ENCODE measurements around the gene MINDY4. TPM values are rescaled to one million over a fixed set of nuclear protein-coding genes. Genes with fewer than 3 reads are reported as not detected.

MINDY4 gene
- total and polyA plus RNA-seq, 2 donors (not counting 1 experiment from before 2014, with no cell fraction given) = 6.1 to 6.3 TPM

DNA sequence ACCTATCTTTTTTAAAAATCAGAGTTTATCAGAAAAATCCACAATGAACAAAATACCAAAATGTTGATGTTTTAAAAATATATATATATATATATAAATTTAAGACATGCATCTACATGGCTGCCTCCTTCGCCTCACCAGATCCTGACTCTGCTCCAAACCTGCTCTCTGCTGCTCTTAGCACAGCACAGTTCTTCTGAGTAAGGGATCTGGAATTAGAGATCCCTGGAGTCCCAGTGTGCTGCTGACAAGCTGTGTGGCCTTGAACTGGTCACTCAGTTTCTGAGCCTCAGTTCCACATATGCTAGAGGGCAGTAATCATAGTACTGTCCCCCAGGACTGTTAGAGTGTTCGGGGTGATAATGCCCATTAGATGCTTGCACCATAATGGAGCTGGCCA lies 87.4 kb downstream of the MINDY4 start:
- H3K36me3 ChIP-seq (ENCODE audit: control insufficient read depth, insufficient read depth, low read length) = peaks cover under 1% of the 10 kb centered on the region
- no peak overlapping the region for H3K4me3 ChIP-seq (replicated peaks in 1 of 4; ENCODE audit: control extremely low read depth in 1 of 4, insufficient read depth in 1 of 4, low read depth in 3 of 4, low read length in 4 of 4)
- no peaks in the 10 kb centered on the region for H4K20me1 ChIP-seq (ENCODE audit: control insufficient read depth, extremely low read depth, insufficient read depth, low read length)
- no peak overlapping the region for H2AFZ ChIP-seq (ENCODE audit: low read length)
- no peak for DNase-seq (ENCODE audit: low read depth in 2 of 2)
- H3K9ac ChIP-seq (ENCODE audit: insufficient read depth, low read length) = no peak overlapping the region
- H3K4me1 ChIP-seq (ENCODE audit: control insufficient read depth, extremely low read depth, insufficient read depth, low read length) = peaks cover 7% of the 10 kb centered on the region
- no peaks in the 10 kb centered on the region for H3K79me2 ChIP-seq (ENCODE audit: control insufficient read depth, insufficient read depth, low read length)
- no peak overlapping the region for H3K4me2 ChIP-seq (ENCODE audit: extremely low read depth, insufficient read depth, low read length)
- no peak overlapping the region for H3K27ac ChIP-seq (ENCODE audit: insufficient read depth, low read length)
- H3K9me3 ChIP-seq (ENCODE audit: control insufficient read depth, insufficient read depth, low read depth, low read length) = no peaks in the 10 kb centered on the region
- TF ChIP-seq, protein P1, sequence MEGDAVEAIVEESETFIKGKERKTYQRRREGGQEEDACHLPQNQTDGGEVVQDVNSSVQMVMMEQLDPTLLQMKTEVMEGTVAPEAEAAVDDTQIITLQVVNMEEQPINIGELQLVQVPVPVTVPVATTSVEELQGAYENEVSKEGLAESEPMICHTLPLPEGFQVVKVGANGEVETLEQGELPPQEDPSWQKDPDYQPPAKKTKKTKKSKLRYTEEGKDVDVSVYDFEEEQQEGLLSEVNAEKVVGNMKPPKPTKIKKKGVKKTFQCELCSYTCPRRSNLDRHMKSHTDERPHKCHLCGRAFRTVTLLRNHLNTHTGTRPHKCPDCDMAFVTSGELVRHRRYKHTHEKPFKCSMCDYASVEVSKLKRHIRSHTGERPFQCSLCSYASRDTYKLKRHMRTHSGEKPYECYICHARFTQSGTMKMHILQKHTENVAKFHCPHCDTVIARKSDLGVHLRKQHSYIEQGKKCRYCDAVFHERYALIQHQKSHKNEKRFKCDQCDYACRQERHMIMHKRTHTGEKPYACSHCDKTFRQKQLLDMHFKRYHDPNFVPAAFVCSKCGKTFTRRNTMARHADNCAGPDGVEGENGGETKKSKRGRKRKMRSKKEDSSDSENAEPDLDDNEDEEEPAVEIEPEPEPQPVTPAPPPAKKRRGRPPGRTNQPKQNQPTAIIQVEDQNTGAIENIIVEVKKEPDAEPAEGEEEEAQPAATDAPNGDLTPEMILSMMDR (conservative IDR thresholded peaks at IDR 0.05 in 1 of 2, IDR thresholded peaks at IDR 0.05 in 1 of 2; ENCODE audit: low read depth in 1 of 2, low read length in 2 of 2) = no peak
- no peak for TF ChIP-seq EZH2 (IDR thresholded peaks at IDR 0.05; ENCODE audit: low read length, missing control alignments)
- H3K27me3 ChIP-seq (ENCODE audit: control insufficient read depth, insufficient read depth, low read length) = no peaks in the 10 kb centered on the region

DNA sequence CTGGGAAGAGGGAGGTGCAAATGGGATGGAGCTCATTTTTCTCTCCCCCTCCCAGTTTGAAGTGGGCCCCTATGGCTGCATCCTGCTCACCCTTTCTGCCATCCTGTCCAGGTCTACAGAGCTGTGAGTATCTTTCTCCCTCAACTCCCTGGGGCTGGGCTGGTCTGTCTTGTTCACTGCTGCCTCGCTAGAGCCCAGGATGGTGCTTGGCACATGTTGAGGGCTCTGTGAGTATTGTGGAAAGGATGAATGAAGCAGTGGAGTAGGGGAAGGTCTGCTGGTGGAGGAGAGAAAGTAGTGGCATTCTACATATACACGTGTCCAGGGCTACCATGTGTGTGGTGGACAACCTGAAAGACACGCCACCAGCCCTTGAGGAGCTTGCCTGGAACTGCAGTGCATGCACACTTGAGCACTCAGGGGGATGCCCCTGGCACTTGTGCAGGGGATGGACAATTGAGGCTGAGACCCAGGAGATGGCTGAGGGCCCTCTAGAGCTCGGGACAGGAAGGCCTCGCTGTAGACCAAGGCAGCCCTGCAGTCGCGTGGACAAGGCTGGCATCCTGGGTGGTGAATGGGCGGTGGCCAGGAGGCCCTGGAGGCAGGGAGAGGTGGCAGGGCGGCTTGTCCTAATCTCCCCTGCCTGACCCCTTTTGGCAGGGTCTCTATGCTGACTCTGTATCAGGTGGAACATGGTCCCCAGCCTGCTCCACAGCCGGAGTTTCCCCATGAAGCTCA lies 88.2 kb downstream of the MINDY4 start:
- TF ChIP-seq, protein P1 (conservative IDR thresholded peaks at IDR 0.05 in 1 of 2, IDR thresholded peaks at IDR 0.05 in 1 of 2; ENCODE audit: low read depth in 1 of 2, low read length in 2 of 2) = no peak
- no peak for TF ChIP-seq EZH2 (IDR thresholded peaks at IDR 0.05; ENCODE audit: low read length, missing control alignments)

DNA sequence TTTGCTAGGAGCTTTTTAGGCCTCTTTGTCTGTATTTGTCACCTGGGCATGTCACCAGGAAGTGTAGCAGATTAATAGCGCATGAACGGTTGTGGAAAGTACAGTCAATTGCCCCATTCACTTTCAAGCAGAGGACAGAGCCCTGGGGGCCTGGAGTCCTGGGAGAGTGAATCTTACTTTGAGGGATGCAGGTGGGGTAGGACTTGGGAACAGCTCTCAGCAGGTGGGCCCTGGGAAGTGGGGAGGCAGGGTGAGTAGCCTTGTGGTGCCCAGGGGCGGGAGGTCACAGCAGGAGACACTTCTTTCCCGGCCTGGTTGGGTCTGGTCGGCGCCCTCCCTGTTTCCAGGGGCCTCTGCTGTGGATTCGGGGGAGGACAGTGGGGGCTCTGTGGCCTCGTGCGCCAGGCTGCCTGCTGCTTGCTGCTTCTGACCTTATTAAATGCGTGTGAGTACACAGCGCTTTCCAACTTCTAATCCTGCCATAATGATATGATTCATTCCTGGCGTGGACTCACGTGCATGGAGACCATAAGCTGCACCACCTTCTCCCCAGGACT lies 88.8 kb downstream of the MINDY4 start:
- no peaks in the 10 kb centered on the region for H3K9me3 ChIP-seq (ENCODE audit: control insufficient read depth, insufficient read depth, low read depth, low read length)
- no peak for DNase-seq (ENCODE audit: low read depth in 2 of 2)
- H3K9ac ChIP-seq (ENCODE audit: insufficient read depth, low read length) = no peak overlapping the region
- TF ChIP-seq EZH2 (IDR thresholded peaks at IDR 0.05; ENCODE audit: low read length, missing control alignments) = no peak
- TF ChIP-seq, protein P1 (conservative IDR thresholded peaks at IDR 0.05 in 1 of 2, IDR thresholded peaks at IDR 0.05 in 1 of 2; ENCODE audit: low read depth in 1 of 2, low read length in 2 of 2) = no peak
- H2AFZ ChIP-seq (ENCODE audit: low read length) = no peak overlapping the region
- H4K20me1 ChIP-seq (ENCODE audit: control insufficient read depth, extremely low read depth, insufficient read depth, low read length) = no peaks in the 10 kb centered on the region
- no peaks in the 10 kb centered on the region for H3K36me3 ChIP-seq (ENCODE audit: control insufficient read depth, insufficient read depth, low read length)
- H3K4me2 ChIP-seq (ENCODE audit: extremely low read depth, insufficient read depth, low read length) = no peak overlapping the region
- no peaks in the 10 kb centered on the region for H3K79me2 ChIP-seq (ENCODE audit: control insufficient read depth, insufficient read depth, low read length)
- H3K27me3 ChIP-seq (ENCODE audit: control insufficient read depth, insufficient read depth, low read length) = no peaks in the 10 kb centered on the region
- no peak overlapping the region for H3K27ac ChIP-seq (ENCODE audit: insufficient read depth, low read length)
- H3K4me3 ChIP-seq (replicated peaks in 1 of 4; ENCODE audit: control extremely low read depth in 1 of 4, insufficient read depth in 1 of 4, low read depth in 3 of 4, low read length in 4 of 4) = no peak overlapping the region
- peaks cover 8% of the 10 kb centered on the region for H3K4me1 ChIP-seq (ENCODE audit: control insufficient read depth, extremely low read depth, insufficient read depth, low read length)

More for the DNA sequence above, 88.2 kb downstream of the MINDY4 start:
- Histone ChIP-seq H3K36me3 (ENCODE audit: control insufficient read depth, insufficient read depth, low read length) (no peaks in the 10 kb centered on the region), H2AFZ (ENCODE audit: low read length) (no peak overlapping the region), H3K27ac (ENCODE audit: insufficient read depth, low read length) (no peak overlapping the region), H3K4me2 (ENCODE audit: extremely low read depth, insufficient read depth, low read length) (no peak overlapping the region), H3K9ac (ENCODE audit: insufficient read depth, low read length) (no peak overlapping the region), H3K27me3 (ENCODE audit: control insufficient read depth, insufficient read depth, low read length) (no peaks in the 10 kb centered on the region), H4K20me1 (ENCODE audit: control insufficient read depth, extremely low read depth, insufficient read depth, low read length) (no peaks in the 10 kb centered on the region), H3K4me1 (ENCODE audit: control insufficient read depth, extremely low read depth, insufficient read depth, low read length) (peaks cover 8% of the 10 kb centered on the region), H3K9me3 (ENCODE audit: control insufficient read depth, insufficient read depth, low read depth, low read length) (no peaks in the 10 kb centered on the region), H3K79me2 (ENCODE audit: control insufficient read depth, insufficient read depth, low read length) (no peaks in the 10 kb centered on the region), H3K4me3 (replicated peaks in 1 of 4; ENCODE audit: control extremely low read depth in 1 of 4, insufficient read depth in 1 of 4, low read depth in 3 of 4, low read length in 4 of 4) (no peak overlapping the region)
- no peak for DNase-seq (ENCODE audit: low read depth in 2 of 2)
